GM12864 (cell line): ENCODE measurements around the gene PTPRD.

Experiments used
- DNase-seq: peaks from one replicate; pipeline ENCODE4 v3.0.0-alpha.2; 2011; ENCODE audit warnings: low read depth
- H3K4me3 ChIP-seq: 2 replicates; pipeline ENCODE4 v1.5.1; 2011; ENCODE audit warnings: mild to moderate bottlenecking, low read depth, low read length, control low read depth
- CTCF ChIP-seq: IDR thresholded peaks from 2 replicates; pipeline ENCODE4 v1.5.1; 2011; ENCODE audit warnings: low read depth, mild to moderate bottlenecking, moderate library complexity, low read length, control low read depth, inconsistent platforms; ENCODE audit errors: missing control alignments

PTPRD gene

GRCh38 chr9:10009401-10009800 lies 603.4 kb downstream of the PTPRD start:
- H3K4me3 ChIP-seq = no peak overlapping the region
- DNase-seq = no peak
- TF ChIP-seq CTCF = no peak

GRCh38 chr9:10008101-10008799 lies 604.6 kb downstream of the PTPRD start:
- H3K4me3 ChIP-seq = no peak overlapping the region
- DNase-seq = no peak
- TF ChIP-seq CTCF = no peak

- TF ChIP-seq CTCF = no peak
- no peak overlapping the region for H3K4me3 ChIP-seq
- DNase-seq = no peak
Measured at GRCh38 chr9:10007356-10007755, 605.4 kb downstream of the PTPRD start.

- no peak overlapping the region for H3K4me3 ChIP-seq
- no peak for DNase-seq
- no peak for TF ChIP-seq CTCF
Measured at GRCh38 chr9:10005206-10005605, 607.6 kb downstream of the PTPRD start.

GRCh38 chr9:10003047-10003446 lies 609.8 kb downstream of the PTPRD start:
- TF ChIP-seq CTCF = no peak
- no peak for DNase-seq
- H3K4me3 ChIP-seq = no peak overlapping the region

GRCh38 chr9:10000669-10001068 lies 612.1 kb downstream of the PTPRD start:
- DNase-seq = no peak
- no peak for TF ChIP-seq CTCF
- no peak overlapping the region for H3K4me3 ChIP-seq

GRCh38 chr9:9998491-9999287 lies 614.1 kb downstream of the PTPRD start:
- no peak overlapping the region for H3K4me3 ChIP-seq
- DNase-seq = no peak
- TF ChIP-seq CTCF = peak; percentile 40
